ENCODE measurements around the gene NAPSA. TPM values are rescaled to one million over a fixed set of nuclear protein-coding genes. Genes with fewer than 3 reads are reported as not detected.
A peak's percentile ranks its signal among the peaks of the same experiment; 100 is the strongest.

NAPSA gene
- total RNA-seq, 1 donor from 2014 or later: 0.26 TPM

- peaks cover 37% of the 10 kb centered on the region for H3K36me3 ChIP-seq (ENCODE audit: control insufficient read depth, insufficient read depth, low read length)
- no peak for TF ChIP-seq CTCF (IDR thresholded peaks at IDR 0.05; ENCODE audit: insufficient read depth, low read length, severe bottlenecking)
- no peak overlapping the region for H3K4me3 ChIP-seq (ENCODE audit: low read depth, low read length)
- FAIRE-seq (no peak), DNase-seq (ENCODE audit: low read depth) (no peak)
- no peaks in the 10 kb centered on the region for H3K27me3 ChIP-seq (ENCODE audit: control insufficient read depth, insufficient read depth, low read length)
These were observed 12.9 kb upstream of the NAPSA start for GRCh38 chr19:50378169-50378862.

- Histone ChIP-seq H3K27me3 (ENCODE audit: control insufficient read depth, insufficient read depth, low read length) (no peaks in the 10 kb centered on the region), H3K36me3 (ENCODE audit: control insufficient read depth, insufficient read depth, low read length) (peaks cover 37% of the 10 kb centered on the region), H3K4me3 (ENCODE audit: low read depth, low read length) (no peak overlapping the region)
- FAIRE-seq (no peak), DNase-seq (ENCODE audit: low read depth) (no peak)
- no peak for TF ChIP-seq CTCF (IDR thresholded peaks at IDR 0.05; ENCODE audit: insufficient read depth, low read length, severe bottlenecking)
These were observed 12.1 kb upstream of the NAPSA start for GRCh38 chr19:50377517-50377916.

- DNase-seq (ENCODE audit: low read depth): peak; percentile 19
- H3K27me3 ChIP-seq (ENCODE audit: control insufficient read depth, insufficient read depth, low read length): no peaks in the 10 kb centered on the region
- TF ChIP-seq CTCF (IDR thresholded peaks at IDR 0.05; ENCODE audit: insufficient read depth, low read length, severe bottlenecking): no peak
- H3K36me3 ChIP-seq (ENCODE audit: control insufficient read depth, insufficient read depth, low read length): peaks cover 34% of the 10 kb centered on the region
- no peak overlapping the region for H3K4me3 ChIP-seq (ENCODE audit: low read depth, low read length)
- no peak for FAIRE-seq
These were observed 11.6 kb upstream of the NAPSA start for GRCh38 chr19:50377051-50377461.

GRCh38 chr19:50376166-50377050 lies 11.0 kb upstream of the NAPSA start, which contains the start of gene NR1H2:
NR1H2 (plus strand) TSS chr19:50376457; CDS start chr19:50377606, 1,149 bp downstream.
- Histone ChIP-seq H3K4me3 (ENCODE audit: low read depth, low read length) (peak within 1 kb of the TSS; percentile 97), H3K27me3 (ENCODE audit: control insufficient read depth, insufficient read depth, low read length) (no peaks in the 10 kb centered on the region), H3K36me3 (ENCODE audit: control insufficient read depth, insufficient read depth, low read length) (peaks cover 31% of the 10 kb centered on the region)
- DNase-seq (ENCODE audit: low read depth) (peak; percentile 88), FAIRE-seq (no peak)
- no peak for TF ChIP-seq CTCF (IDR thresholded peaks at IDR 0.05; ENCODE audit: insufficient read depth, low read length, severe bottlenecking)

GRCh38 chr19:50371914-50372475 lies 6.6 kb upstream of the NAPSA start:
- H3K27me3 ChIP-seq (ENCODE audit: control insufficient read depth, insufficient read depth, low read length): no peaks in the 10 kb centered on the region
- no peak for DNase-seq (ENCODE audit: low read depth)
- no peak for TF ChIP-seq CTCF (IDR thresholded peaks at IDR 0.05; ENCODE audit: insufficient read depth, low read length, severe bottlenecking)
- FAIRE-seq: no peak
- H3K36me3 ChIP-seq (ENCODE audit: control insufficient read depth, insufficient read depth, low read length): no peaks in the 10 kb centered on the region
- H3K4me3 ChIP-seq (ENCODE audit: low read depth, low read length): no peak overlapping the region

Data from bronchial epithelial cell (primary cell).